Stimulated activated CD4-positive, alpha-beta T cell treated with anti-CD3 and anti-CD28 coated beads, Interleukin-1b, Interleukin-23, amount 100 ng/mL, for 4 hours (primary cell): ENCODE results near the gene SVOPL.
"Not testable (repeated sequence)": the region's sequence is repeated elsewhere in the genome, so short reads cannot be mapped to it uniquely, and the experiment has no call there.

Experiments
- DNase-seq, 2 donors: peaks; one replicate each; pipeline ENCODE4 v3.0.0-alpha.2; 2020; ENCODE audit warnings: low read depth in 2 of 2

Gene SVOPL, protein sequence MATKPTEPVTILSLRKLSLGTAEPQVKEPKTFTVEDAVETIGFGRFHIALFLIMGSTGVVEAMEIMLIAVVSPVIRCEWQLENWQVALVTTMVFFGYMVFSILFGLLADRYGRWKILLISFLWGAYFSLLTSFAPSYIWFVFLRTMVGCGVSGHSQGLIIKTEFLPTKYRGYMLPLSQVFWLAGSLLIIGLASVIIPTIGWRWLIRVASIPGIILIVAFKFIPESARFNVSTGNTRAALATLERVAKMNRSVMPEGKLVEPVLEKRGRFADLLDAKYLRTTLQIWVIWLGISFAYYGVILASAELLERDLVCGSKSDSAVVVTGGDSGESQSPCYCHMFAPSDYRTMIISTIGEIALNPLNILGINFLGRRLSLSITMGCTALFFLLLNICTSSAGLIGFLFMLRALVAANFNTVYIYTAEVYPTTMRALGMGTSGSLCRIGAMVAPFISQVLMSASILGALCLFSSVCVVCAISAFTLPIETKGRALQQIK

GRCh38 chr7:138700857-138701536 is at the start of gene SVOPL:
SVOPL (minus strand) TSS chr7:138701362; CDS start chr7:138679045, 22,317 bp downstream.
- no peak for DNase-seq

GRCh38 chr7:138750473-138750872 is 49.3 kb upstream of the SVOPL start:
- DNase-seq: no peak

DNA sequence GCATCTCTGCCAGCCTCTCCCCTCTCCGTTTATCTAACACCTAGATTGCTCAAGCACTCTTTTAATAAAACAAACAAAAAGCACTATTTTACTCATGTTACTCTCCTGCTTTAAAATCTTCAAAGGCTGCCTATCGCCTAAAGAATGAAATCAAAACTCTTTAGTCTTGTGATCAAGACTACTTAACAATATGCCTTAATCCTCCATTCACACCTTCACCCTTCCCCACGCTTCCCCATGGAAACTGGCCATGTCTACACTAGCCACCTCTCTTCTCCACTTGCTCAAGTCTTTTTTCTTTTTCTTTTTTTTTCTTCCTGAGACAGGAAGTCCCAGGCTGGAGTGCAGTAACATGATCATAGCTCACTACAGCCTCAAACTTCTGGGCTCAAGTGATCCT is 48.8 kb upstream of the SVOPL start:
- no peak for DNase-seq

DNA sequence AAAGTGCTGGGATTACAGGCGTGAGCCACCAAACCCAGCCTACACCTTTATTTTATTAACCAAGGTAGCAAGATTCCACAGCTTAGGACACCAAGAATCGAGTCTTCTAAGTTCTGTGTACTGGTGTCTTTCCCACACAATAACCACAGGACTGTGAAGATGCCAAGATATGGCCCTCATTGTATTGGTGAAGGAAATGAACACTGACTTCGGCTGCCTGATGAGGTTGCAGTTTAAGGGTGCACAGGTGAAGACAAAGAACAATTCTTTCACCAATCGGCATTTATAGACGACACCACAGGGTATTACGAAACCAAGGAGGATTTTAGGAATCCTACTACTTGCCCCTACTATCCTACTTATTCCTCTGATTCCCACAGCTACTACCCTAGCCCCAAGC is 47.5 kb upstream of the SVOPL start:
- DNase-seq: no peak

GRCh38 chr7:138746073-138746472 is 44.9 kb upstream of the SVOPL start:
- no peak for DNase-seq

DNA sequence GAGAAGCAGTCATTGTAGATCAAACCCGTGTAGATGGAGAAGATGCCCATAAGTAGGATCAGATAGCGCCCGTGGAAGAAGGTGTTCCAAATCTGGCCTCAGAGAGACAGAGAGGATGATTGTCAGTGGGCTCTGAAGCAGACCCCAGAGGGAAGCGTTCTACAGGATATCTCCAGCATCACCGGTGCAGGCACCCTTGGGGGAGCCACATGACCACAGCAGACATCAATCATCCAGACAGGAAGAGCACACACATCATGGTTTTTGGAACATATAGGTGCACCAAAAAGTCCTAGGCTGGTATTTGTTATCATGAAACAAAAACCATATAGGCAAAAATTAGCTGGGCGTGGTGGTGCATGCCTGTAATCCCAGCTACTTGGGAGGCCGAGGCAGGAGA is 44.0 kb upstream of the SVOPL start:
- DNase-seq: no peak

GRCh38 chr7:138741453-138741735 is 40.2 kb upstream of the SVOPL start:
- no peak for DNase-seq

DNA sequence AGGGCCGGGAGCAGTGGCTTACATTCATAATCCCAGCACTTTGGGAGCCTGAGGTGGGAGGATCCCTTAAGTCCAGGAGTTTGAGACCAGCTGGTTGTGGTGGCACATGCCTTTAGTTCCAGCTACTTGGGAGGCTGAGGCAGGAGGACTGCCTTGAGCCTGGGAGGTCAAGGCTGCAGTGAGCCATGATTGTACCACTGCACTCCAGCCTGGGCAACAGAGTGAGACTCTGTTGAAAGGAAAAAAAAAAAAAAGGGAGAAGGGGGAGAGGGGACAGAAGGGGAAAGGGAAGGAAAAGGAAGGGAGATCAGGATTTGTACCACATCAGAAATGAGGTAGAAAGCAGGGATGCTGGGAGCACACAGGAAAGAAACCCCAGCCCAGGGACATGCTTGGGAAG is 38.7 kb upstream of the SVOPL start:
- DNase-seq: no peak

DNA sequence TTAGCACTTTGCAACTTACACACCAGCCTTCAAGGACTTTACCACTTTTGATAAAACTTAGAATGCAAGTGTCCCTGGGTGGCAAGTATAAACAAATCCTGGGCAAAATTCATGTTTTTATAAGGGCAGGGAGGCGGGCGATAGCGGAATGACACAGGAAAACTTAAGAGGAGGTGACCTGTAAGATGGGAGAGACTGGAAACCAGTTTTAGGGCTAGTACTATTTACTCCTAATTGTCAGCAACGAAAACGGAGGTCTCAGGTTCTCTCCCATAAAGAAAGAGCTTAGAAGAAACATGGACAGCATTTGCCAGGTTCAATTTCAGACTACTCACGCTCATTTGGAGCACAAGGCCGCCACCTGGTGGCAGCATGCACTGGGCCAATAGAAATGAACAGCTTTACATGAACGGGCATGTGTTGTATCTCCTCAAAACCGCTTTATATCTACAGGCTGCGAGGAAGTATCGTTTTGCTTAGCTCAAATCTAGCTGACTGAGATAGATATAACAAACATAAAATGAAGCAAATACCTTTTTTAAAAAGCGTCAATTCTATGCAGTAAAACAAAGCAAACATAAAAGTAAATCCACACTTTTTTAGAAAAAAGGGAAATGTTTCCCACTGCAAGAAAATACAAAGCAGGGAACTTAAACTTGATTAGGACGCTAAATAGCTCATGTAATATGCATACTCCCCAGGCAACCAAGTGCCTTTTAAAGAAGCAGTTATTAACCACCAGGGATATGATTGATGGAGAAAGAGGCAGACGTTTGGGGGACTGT is 37.6 kb upstream of the SVOPL start:
- peak; percentile 73 to 78 for DNase-seq

- no peak for DNase-seq
Observed at GRCh38 chr7:138738114-138738513, 37.0 kb upstream of the SVOPL start.

GRCh38 chr7:138735399-138735798 is 34.2 kb upstream of the SVOPL start:
- DNase-seq: no peak

GRCh38 chr7:138731733-138732132 is 30.6 kb upstream of the SVOPL start:
- not testable (repeated sequence) for DNase-seq

DNA sequence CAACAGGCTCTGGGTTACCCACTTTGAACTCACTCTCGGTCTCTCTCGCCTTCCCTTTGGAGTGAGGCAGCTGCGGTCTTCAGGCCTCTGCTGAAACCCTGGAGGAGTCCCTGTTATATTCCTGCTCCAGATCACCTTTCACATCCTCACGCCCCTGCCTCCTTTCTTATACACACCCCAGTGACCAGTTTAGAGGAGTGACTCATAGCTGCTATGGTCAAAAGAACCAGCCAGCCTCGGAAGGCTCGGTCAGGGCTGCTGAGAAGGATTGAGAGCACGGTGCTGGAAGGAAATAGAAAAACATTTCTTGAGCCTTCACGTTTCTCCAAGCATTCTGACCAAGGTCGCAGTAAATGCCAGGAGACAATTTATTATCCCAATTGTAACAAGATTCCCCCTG is 28.3 kb upstream of the SVOPL start:
- DNase-seq: no peak

- DNase-seq: no peak
Observed at GRCh38 chr7:138727336-138728099, 26.4 kb upstream of the SVOPL start.

- no peak for DNase-seq
Observed at GRCh38 chr7:138726288-138726687, 25.1 kb upstream of the SVOPL start.

DNA sequence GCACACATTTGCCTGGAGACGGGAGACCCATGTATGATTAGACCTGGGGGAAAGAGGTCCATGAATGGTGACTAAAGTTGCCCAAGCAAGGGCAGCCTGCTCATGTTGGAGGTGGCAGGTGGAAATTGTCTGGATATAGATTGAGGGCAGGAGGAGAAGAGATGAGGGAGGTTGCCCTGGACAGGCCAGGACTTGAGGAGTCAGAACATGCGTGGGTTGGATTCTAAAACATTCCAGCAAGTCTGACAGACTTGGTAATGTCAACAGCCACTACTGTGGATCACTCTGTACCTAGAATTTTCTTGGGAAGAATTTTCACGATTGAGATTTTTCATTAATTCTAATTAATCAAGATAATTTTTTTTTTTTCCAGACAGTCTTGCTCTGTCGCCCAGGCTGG is 19.1 kb upstream of the SVOPL start:
- DNase-seq: no peak

GRCh38 chr7:138716889-138717288 is 15.7 kb upstream of the SVOPL start:
- DNase-seq: no peak

- DNase-seq: no peak
Observed at GRCh38 chr7:138713191-138713590, 12.0 kb upstream of the SVOPL start.

DNA sequence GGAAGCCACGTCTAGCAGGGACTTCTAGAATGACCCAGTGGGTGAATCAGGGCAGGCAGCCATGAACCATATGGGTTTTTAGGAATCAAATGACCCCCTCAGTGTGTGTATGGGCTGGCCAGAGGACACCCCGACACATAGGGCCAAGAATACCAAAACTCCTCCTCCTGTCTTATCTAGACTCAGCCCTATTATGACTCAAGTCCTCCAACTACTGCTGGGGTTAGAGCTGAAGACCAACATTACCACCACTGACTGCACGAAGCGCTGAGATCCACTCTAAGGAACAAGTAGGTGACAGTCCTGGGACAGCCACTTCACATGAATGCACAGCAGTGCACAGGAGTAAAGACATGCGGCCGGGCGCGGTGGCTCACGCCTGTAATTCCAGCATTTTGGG is 11.5 kb upstream of the SVOPL start:
- no peak for DNase-seq

- DNase-seq: no peak
Observed at GRCh38 chr7:138710536-138711385, 9.6 kb upstream of the SVOPL start.

DNA sequence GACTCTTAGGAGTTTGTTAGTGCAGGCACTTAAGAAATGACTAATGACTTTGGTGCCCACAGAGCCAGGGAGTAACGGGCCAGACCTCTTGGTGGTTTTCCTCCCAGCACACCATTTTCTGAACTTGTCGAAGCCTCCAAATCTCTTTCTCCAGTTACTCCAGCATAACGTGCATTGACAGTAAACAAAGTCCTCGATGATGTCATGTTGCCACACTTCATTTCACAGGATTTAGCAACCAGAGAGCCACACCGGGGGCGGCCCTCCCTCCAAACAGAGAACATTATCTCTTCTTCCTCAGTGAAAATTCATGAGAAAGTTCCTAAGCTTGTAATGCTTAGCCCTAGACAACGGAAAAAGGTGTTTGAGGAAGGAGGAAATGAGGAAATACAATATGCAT is 4.0 kb upstream of the SVOPL start:
- DNase-seq: no peak
